Gastrocnemius medialis (tissue), 4 donors: ENCODE data around the gene DNAJB13.

ENCODE experiments used
- CTCF ChIP-seq, 5 experiments: fragments of 450-650 bp in 3 of 5; fragments of 200-600 bp in 2 of 5; sonication (generic) in 2 of 5; IDR thresholded peaks in 4 of 5; conservative IDR thresholded peaks in 1 of 5; 1 replicate in 4 of 5; 2 replicates in 1 of 5; pipeline ENCODE4 v1.5.1; 2016 to 2019; ENCODE audit warnings: antibody characterized with exemption in 5 of 5, mild to moderate bottlenecking in 3 of 5, moderate library complexity in 3 of 5
- POLR2A ChIP-seq, 2 donors: fragments of 450-650 bp; IDR thresholded peaks; one replicate each; pipeline ENCODE4 v1.6.1; 2017; ENCODE audit warnings: antibody characterized with exemption in 2 of 2, mild to moderate bottlenecking in 2 of 2, moderate library complexity in 2 of 2

DNA sequence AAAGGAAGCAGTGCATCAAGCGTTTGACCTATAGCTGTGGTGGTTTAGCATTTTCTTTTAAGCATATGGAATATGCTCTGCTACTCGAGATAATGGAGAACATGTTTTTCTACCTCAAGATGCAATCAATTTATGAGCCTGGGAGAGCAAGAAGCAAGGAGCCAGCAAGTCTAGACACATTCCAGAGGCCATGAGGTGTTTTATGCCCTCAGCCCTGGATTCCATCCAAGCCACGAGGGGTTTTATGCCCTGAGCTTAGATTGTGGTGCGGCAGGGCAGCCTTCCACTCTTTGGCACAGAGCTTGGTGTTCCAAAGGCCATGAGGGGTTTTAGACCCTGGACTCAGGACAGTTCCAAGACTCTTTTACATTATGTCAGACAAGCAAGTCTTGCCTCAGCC, 11.7 kb upstream of the DNAJB13 start:
- TF ChIP-seq CTCF (IDR thresholded peaks at IDR 0.05 in 4 of 5, conservative IDR thresholded peaks at IDR 0.05 in 1 of 5) (no peak), POLR2A (IDR thresholded peaks at IDR 0.05) (no peak)
